DND-41 (cell line): ENCODE measurements around the gene HCN4.

Experiments
- ATAC-seq: fragments of 200-7000 bp; cut with Tn5 transposase; 3 replicates; pipeline ENCODE4 v1.9.1; 2021; ENCODE audit warnings: low read depth; ENCODE audit not compliant: insufficient read depth
- DNase-seq: peaks from one replicate; pipeline ENCODE4 v3.0.0-alpha.2; 2020
- H2AFZ ChIP-seq: 2 replicates; pipeline ENCODE4 v1.6.0; 2012; ENCODE audit warnings: low read depth, low read length
- H3K27ac ChIP-seq: 2 replicates; pipeline ENCODE4 v1.5.1; 2012; ENCODE audit warnings: low read length, inconsistent platforms
- H3K27me3 ChIP-seq: fragments of 200-600 bp; sonication (generic); 2 replicates; pipeline ENCODE4 v1.6.0; 2012; ENCODE audit warnings: low read length, mild to moderate bottlenecking, inconsistent platforms; ENCODE audit not compliant: insufficient read depth, poor library complexity
- H3K36me3 ChIP-seq: 2 replicates; pipeline ENCODE4 v1.5.1; 2012; ENCODE audit warnings: low read length, inconsistent platforms; ENCODE audit not compliant: insufficient read depth
- H3K4me1 ChIP-seq: 2 replicates; pipeline ENCODE4 v1.5.1; 2012; ENCODE audit warnings: mild to moderate bottlenecking, low read length; ENCODE audit not compliant: insufficient read depth
- H3K4me2 ChIP-seq: 2 replicates; pipeline ENCODE4 v1.6.0; 2012; ENCODE audit warnings: mild to moderate bottlenecking, moderate library complexity, low read length, inconsistent platforms; ENCODE audit not compliant: insufficient read depth
- H3K4me3 ChIP-seq, 2 experiments: fragments of 200-600 bp in 1 of 2; shearing (Covaris generic) in 1 of 2; 2 replicates each; pipeline ENCODE4 v1.5.1; 2012 to 2016; ENCODE audit warnings: inconsistent platforms in 2 of 2, low read length in 2 of 2, mild to moderate bottlenecking in 2 of 2, low read depth in 1 of 2, moderate library complexity in 1 of 2
- H3K79me2 ChIP-seq: 2 replicates; pipeline ENCODE4 v1.6.0; 2012; ENCODE audit warnings: low read length, inconsistent platforms; ENCODE audit not compliant: insufficient read depth
- H3K9ac ChIP-seq: 2 replicates; pipeline ENCODE4 v1.6.0; 2012; ENCODE audit warnings: low read depth, mild to moderate bottlenecking, inconsistent platforms, low read length, moderate library complexity
- H3K9me3 ChIP-seq: 2 replicates; pipeline ENCODE4 v1.5.1; 2012; ENCODE audit warnings: low read length, moderate library complexity, mild to moderate bottlenecking, inconsistent platforms; ENCODE audit not compliant: insufficient read depth, severe bottlenecking
- H4K20me1 ChIP-seq: 2 replicates; pipeline ENCODE4 v1.6.0; 2012; ENCODE audit warnings: low read length; ENCODE audit not compliant: insufficient read depth
- EZH2 ChIP-seq: IDR thresholded peaks from 3 replicates; pipeline ENCODE4 v1.6.1; 2012; ENCODE audit warnings: borderline replicate concordance, low read depth, mild to moderate bottlenecking, moderate library complexity, low read length, inconsistent platforms; ENCODE audit not compliant: severe bottlenecking
- TF ChIP-seq, protein P1 (sequence below): IDR thresholded peaks from 2 replicates; pipeline ENCODE4 v1.5.1; 2012; ENCODE audit warnings: borderline replicate concordance, low read length, moderate library complexity, mild to moderate bottlenecking; ENCODE audit not compliant: poor library complexity, severe bottlenecking; ENCODE audit errors: extremely low read depth

Gene HCN4

DNA sequence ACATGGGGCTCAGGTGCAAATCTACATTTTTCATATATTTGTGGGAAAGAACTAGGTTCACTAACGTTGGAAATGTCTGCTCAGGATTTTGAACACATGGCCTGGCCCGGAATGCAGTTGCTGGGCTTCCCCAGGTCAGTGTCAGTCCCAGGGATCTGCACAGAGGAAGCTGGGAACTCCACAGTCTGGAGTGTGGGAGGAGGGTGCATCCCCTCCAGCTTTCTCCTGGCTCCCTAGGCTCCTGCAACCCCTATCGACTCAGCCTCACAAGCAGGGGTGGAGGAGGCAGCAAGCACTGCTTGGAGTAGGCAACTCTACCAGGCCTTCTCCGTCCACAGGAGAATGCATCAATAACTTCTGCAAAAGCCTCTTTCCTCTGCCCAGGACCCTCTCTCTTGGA is 30.1 kb upstream of the HCN4 start:
- no peak overlapping the region for H3K4me3 ChIP-seq
- H3K9ac ChIP-seq, result no peak overlapping the region
- H4K20me1 ChIP-seq, result no peaks in the 10 kb centered on the region
- H3K27ac ChIP-seq, result no peak overlapping the region
- H3K4me2 ChIP-seq, result no peak overlapping the region
- no peaks in the 10 kb centered on the region for H3K79me2 ChIP-seq
- H3K27me3 ChIP-seq, result no peaks in the 10 kb centered on the region
- H2AFZ ChIP-seq, result no peak overlapping the region
- no peaks in the 10 kb centered on the region for H3K4me1 ChIP-seq
- no peaks in the 10 kb centered on the region for H3K36me3 ChIP-seq
- DNase-seq, result no peak
- ATAC-seq, result no peak
- no peak for TF ChIP-seq EZH2
- TF ChIP-seq, protein P1, sequence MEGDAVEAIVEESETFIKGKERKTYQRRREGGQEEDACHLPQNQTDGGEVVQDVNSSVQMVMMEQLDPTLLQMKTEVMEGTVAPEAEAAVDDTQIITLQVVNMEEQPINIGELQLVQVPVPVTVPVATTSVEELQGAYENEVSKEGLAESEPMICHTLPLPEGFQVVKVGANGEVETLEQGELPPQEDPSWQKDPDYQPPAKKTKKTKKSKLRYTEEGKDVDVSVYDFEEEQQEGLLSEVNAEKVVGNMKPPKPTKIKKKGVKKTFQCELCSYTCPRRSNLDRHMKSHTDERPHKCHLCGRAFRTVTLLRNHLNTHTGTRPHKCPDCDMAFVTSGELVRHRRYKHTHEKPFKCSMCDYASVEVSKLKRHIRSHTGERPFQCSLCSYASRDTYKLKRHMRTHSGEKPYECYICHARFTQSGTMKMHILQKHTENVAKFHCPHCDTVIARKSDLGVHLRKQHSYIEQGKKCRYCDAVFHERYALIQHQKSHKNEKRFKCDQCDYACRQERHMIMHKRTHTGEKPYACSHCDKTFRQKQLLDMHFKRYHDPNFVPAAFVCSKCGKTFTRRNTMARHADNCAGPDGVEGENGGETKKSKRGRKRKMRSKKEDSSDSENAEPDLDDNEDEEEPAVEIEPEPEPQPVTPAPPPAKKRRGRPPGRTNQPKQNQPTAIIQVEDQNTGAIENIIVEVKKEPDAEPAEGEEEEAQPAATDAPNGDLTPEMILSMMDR, result no peak
- no peaks in the 10 kb centered on the region for H3K9me3 ChIP-seq

DNA sequence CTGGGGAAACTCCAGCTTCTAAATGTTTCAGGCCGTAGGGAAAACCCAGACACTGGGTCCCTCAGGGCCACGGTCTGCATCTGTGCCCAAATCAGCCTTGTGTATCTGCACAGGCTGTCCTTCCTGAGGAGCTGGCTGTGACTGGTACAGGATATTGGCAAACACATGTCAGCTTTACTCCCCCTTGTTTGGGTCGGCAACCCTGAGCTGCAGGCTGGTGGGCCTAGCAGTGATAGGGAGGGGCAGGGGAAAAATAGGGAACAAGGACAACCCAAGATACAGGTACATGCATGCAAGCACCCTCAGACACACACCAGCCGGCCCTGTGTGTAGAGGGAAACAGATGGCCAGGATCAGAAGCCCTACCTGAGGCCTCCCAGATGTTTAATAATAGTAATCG is 28.7 kb upstream of the HCN4 start:
- Histone ChIP-seq H3K27me3 (no peaks in the 10 kb centered on the region), H3K4me2 (no peak overlapping the region), H3K9me3 (no peaks in the 10 kb centered on the region), H4K20me1 (no peaks in the 10 kb centered on the region), H3K79me2 (no peaks in the 10 kb centered on the region), H2AFZ (no peak overlapping the region), H3K27ac (no peak overlapping the region), H3K4me3 (no peak overlapping the region), H3K36me3 (no peaks in the 10 kb centered on the region), H3K9ac (no peak overlapping the region), H3K4me1 (no peaks in the 10 kb centered on the region)
- DNase-seq, result no peak
- TF ChIP-seq EZH2, result no peak
- TF ChIP-seq, protein P1, result no peak
- no peak for ATAC-seq

DNA sequence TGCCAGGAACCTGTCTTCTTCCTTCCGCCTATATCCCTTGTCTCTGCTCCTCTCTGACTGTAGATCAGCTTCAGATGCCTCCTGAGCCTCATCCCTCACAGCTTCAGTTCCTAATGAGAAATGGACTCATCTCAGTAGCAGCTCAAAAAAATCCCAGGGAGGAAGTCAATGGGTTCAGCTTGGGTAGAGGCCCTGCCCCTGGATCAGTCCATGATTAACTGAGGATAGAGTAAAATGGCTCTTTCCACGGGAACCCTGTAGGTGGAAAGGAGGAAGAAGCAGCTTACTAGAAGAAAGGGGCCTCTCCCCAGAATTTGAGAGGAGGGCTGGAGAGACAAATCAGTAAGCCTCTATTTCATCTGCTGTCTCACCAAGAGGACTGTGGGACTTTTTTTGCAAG is 26.9 kb upstream of the HCN4 start:
- no peak overlapping the region for H3K4me2 ChIP-seq
- H3K4me1 ChIP-seq, result no peaks in the 10 kb centered on the region

More for the DNA sequence above, 26.9 kb upstream of the HCN4 start:
- H3K4me3 ChIP-seq, result no peak overlapping the region
- H3K79me2 ChIP-seq, result no peaks in the 10 kb centered on the region
- no peak overlapping the region for H3K9ac ChIP-seq
- H3K36me3 ChIP-seq, result no peaks in the 10 kb centered on the region
- DNase-seq (no peak), ATAC-seq (no peak)
- H3K27me3 ChIP-seq, result no peaks in the 10 kb centered on the region
- TF ChIP-seq EZH2, result no peak
- TF ChIP-seq, protein P1, result no peak
- no peak overlapping the region for H2AFZ ChIP-seq
- H3K9me3 ChIP-seq, result no peaks in the 10 kb centered on the region
- H3K27ac ChIP-seq, result no peak overlapping the region
- no peaks in the 10 kb centered on the region for H4K20me1 ChIP-seq
